ENCODE results near the gene NOSTRIN. TPM values are rescaled to one million over a fixed set of nuclear protein-coding genes. Genes with fewer than 3 reads are reported as not detected.
"Not testable (repeated sequence)": the region's sequence is repeated elsewhere in the genome, so short reads cannot be mapped to it uniquely, and the experiment has no call there.

NOSTRIN gene
- total RNA-seq, 1 donor from 2014 or later, result 14.7 TPM

DNA sequence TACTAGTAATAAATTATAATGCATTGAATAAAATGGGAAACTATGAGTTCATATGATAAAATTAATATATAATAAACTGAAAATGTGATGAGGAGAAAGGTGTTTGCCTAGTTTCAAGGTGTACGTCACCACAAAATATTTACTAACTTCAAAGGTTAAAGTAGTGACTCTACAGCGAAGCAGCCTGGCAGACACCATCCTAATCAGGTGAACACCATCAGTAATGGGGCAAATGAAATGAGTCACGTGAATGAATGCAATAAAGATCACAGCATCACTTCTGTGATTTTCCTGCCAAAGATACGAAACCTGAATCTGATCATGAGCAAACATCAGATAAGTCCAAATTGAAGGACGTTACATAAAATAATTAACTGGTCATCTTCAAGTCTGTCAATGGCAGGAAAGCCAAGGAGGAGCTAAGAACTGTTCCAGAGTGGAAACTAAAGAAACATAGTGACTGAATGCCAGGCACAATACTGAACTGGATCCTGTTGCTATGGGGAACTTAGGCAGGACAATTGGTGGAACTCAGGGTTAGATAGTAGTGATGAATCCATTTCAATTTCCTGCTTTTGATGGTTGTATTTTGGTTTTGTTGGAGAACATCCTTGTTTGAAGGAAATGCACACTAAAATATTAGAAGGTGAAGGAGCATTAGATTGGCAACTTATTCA lies 12.1 kb upstream of the NOSTRIN start:
- H3K4me1 ChIP-seq, result peaks cover 3% of the 10 kb centered on the region
- no peaks in the 10 kb centered on the region for H3K36me3 ChIP-seq
- no peak for DNase-seq
- H3K27ac ChIP-seq (replicated peaks), result peak overlapping the region; percentile 51
- H3K27me3 ChIP-seq (ENCODE audit: low read depth), result no peaks in the 10 kb centered on the region
- intact Hi-C loops (cut with micrococcal nuclease), result no loop called here
- no peaks in the 10 kb centered on the region for H3K9me3 ChIP-seq (replicated peaks)
- TF ChIP-seq, protein P1, sequence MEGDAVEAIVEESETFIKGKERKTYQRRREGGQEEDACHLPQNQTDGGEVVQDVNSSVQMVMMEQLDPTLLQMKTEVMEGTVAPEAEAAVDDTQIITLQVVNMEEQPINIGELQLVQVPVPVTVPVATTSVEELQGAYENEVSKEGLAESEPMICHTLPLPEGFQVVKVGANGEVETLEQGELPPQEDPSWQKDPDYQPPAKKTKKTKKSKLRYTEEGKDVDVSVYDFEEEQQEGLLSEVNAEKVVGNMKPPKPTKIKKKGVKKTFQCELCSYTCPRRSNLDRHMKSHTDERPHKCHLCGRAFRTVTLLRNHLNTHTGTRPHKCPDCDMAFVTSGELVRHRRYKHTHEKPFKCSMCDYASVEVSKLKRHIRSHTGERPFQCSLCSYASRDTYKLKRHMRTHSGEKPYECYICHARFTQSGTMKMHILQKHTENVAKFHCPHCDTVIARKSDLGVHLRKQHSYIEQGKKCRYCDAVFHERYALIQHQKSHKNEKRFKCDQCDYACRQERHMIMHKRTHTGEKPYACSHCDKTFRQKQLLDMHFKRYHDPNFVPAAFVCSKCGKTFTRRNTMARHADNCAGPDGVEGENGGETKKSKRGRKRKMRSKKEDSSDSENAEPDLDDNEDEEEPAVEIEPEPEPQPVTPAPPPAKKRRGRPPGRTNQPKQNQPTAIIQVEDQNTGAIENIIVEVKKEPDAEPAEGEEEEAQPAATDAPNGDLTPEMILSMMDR (IDR thresholded peaks at IDR 0.05; ENCODE audit: borderline replicate concordance), result no peak
- H3K4me3 ChIP-seq, result no peak overlapping the region

DNA sequence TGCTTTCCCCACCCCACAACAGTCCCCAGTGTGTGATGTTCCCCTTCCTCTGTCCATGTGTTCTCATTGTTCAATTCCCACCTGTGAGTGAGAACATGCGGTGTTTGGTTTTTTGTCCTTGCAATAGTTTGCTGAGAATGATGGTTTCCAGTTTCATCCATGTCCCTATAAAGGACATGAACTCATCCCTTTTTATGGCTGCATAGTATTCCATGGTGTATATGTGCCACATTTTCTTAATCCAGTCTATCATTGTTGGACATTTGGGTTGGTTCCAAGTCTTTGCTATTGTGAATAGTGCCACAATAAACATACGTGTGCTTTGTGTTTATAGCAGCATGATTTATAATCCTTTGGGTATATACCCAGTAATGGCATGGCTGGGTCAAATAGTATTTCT lies 11.3 kb upstream of the NOSTRIN start:
- intact Hi-C loops (cut with micrococcal nuclease); DNase-seq; H3K4me3 ChIP-seq; H3K27me3 ChIP-seq (ENCODE audit: low read depth); H3K4me1 ChIP-seq; H3K36me3 ChIP-seq; H3K9me3 ChIP-seq (replicated peaks): not testable (repeated sequence)
- H3K27ac ChIP-seq (replicated peaks), result peak overlapping the region; percentile 51

DNA sequence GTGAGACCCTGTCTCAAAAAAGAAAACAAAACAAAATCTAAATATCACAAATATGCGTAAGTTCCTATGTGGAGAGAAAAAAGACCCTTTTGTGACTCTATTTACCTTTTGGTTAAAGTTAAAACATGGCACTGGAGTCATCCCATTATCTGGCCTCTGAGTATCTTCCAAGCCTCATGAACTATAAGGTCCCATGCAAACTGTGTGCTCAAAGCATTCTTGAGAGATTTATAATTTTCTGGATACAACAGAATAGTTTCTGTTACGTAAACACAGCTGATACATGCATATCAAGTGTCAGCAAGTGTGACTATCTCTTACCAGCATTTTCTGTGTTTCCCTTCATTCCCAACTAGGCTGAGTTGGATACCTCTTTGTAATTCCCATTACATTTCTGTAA lies 8.8 kb upstream of the NOSTRIN start:
- Histone ChIP-seq H3K36me3 (no peaks in the 10 kb centered on the region), H3K27ac (replicated peaks) (no peak overlapping the region), H3K9me3 (replicated peaks) (no peaks in the 10 kb centered on the region), H3K27me3 (ENCODE audit: low read depth) (no peaks in the 10 kb centered on the region), H3K4me1 (peaks cover 29% of the 10 kb centered on the region), H3K4me3 (no peak overlapping the region)
- intact Hi-C loops (cut with micrococcal nuclease), result no loop called here
- DNase-seq, result no peak
- TF ChIP-seq, protein P1 (IDR thresholded peaks at IDR 0.05; ENCODE audit: borderline replicate concordance), result no peak

DNA sequence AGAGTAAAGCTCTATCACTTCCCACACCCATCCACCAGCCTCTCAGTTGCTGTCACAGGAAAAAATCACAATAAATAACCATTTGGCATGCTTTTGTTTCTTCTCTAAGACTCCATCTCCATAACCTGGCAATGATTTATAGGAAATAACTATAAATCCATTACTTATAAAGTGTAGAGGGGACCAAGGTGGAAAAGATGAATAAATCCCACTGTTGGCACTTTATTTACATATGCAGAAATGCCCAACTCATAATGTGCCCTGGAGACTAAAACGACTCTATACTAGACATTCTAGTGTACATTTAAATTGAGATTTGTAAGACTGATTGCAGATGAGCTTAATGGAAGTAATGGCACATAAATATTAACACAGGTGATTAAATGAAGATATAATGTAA lies 7.5 kb upstream of the NOSTRIN start:
- H3K27ac ChIP-seq (replicated peaks), result no peak overlapping the region
- peaks cover 43% of the 10 kb centered on the region for H3K4me1 ChIP-seq
- TF ChIP-seq, protein P1 (IDR thresholded peaks at IDR 0.05; ENCODE audit: borderline replicate concordance), result no peak
- no peak overlapping the region for H3K4me3 ChIP-seq
- H3K27me3 ChIP-seq (ENCODE audit: low read depth), result no peaks in the 10 kb centered on the region
- H3K36me3 ChIP-seq, result no peaks in the 10 kb centered on the region
- intact Hi-C loops (cut with micrococcal nuclease), result no loop called here
- DNase-seq, result no peak
- no peaks in the 10 kb centered on the region for H3K9me3 ChIP-seq (replicated peaks)

DNA sequence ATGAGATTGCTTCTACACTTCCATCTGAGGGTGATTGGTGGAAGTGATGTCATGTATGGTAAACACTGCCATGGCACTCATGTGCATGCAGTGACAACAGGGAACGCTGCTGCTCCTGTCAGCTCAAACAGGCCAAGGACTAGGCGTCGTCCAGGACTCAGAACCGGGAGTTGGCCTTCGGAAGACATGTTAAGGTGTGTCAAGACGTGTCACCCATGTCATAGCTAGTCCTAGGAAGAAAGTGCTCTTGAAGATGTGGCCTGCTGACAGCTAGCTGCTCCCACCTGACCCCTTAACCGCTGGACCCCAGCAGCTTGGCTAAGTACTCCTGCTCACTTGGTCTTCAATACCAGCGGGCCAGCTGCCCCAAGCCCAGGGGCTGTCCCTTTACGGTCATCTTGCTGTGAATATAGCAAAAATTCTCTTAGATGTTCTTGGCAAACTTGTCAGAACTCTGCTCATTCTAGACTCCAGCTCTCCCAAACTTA lies 6.3 kb upstream of the NOSTRIN start:
- intact Hi-C loops (cut with micrococcal nuclease), result no loop called here
- TF ChIP-seq, protein P1 (IDR thresholded peaks at IDR 0.05; ENCODE audit: borderline replicate concordance), result no peak

DNA sequence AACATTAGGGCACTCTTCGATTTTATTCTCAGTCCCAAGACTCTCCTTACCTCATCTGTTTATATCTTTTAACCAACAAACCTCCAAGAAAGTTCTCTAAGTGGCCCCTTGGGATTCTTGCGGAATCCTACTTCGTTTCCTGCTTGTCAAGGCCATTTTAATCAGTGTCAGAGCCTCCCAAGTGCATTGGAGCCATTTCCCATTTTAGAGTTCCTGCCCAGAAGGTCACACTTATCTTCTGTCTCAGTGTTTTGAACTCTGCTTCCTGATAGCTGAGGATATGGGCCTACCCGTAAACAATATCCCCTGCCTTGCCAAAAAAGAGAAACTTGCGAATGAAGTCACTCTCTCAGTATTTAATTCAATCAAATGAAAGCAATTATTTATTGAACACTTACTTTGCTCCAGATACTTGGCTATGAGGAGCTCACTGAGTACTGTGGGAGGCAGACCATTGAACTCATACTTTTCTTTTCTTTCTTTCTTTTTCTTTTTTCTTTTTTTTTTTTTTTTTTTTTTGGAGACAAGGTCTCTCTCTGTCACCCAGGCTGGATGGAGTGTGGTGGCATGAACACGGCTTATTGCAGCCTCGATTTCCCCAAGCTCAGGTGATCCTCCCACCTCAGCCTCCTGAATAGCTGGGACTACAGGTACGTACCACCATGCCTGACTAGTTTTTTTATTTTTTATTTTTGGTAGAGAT lies 5.7 kb upstream of the NOSTRIN start:
- intact Hi-C loops (cut with micrococcal nuclease), result no loop called here
- TF ChIP-seq, protein P1 (IDR thresholded peaks at IDR 0.05; ENCODE audit: borderline replicate concordance), result no peak
- Histone ChIP-seq H3K4me1 (peaks cover 54% of the 10 kb centered on the region), H3K4me3 (no peak overlapping the region), H3K9me3 (replicated peaks) (no peaks in the 10 kb centered on the region), H3K27ac (replicated peaks) (peak overlapping the region; percentile 85), H3K36me3 (no peaks in the 10 kb centered on the region), H3K27me3 (ENCODE audit: low read depth) (no peaks in the 10 kb centered on the region)
- DNase-seq, result no peak

More for the DNA sequence above, 6.3 kb upstream of the NOSTRIN start:
- no peak overlapping the region for H3K4me3 ChIP-seq
- peak overlapping the region; percentile 85 for H3K27ac ChIP-seq (replicated peaks)
- H3K9me3 ChIP-seq (replicated peaks), result no peaks in the 10 kb centered on the region
- H3K4me1 ChIP-seq, result peaks cover 48% of the 10 kb centered on the region
- H3K36me3 ChIP-seq, result no peaks in the 10 kb centered on the region
- no peaks in the 10 kb centered on the region for H3K27me3 ChIP-seq (ENCODE audit: low read depth)
- no peak for DNase-seq
